G401 (cell line): Measurements from ENCODE around the gene PLA2G3. TPM values are rescaled to one million over a fixed set of nuclear protein-coding genes. Genes with fewer than 3 reads are reported as not detected.
"Not testable (repeated sequence)": the region's sequence is repeated elsewhere in the genome, so short reads cannot be mapped to it uniquely, and the experiment has no call there.

Experiments
- DNase-seq: peaks from one replicate; pipeline ENCODE4 v3.0.0-alpha.2; 2015; ENCODE audit warnings: low spot score
- in situ Hi-C: cut with HindIII; loops from 2 replicates; pipeline ENCODE4 v1.10.0; 2016; ENCODE audit warnings: low sequenced_read_pairs, mixed read lengths
- total RNA-seq: library from RNA; depleted of rRNA; stranded (reverse); fragments of >200 nt; shearing (Covaris generic); gene quantifications from 2 replicates; pipeline ENCODE4 v1.2.3, GENCODE V29; 2014

PLA2G3 gene
- total RNA-seq, 1 experiment from 2014 or later: 4.9 TPM

GRCh38 chr22:31126128-31126868, 14.0 kb downstream of the PLA2G3 start:
- DNase-seq: no peak
- in situ Hi-C loops: no loop called here

GRCh38 chr22:31125521-31126117, 14.7 kb downstream of the PLA2G3 start:
- in situ Hi-C loops: no loop called here

GRCh38 chr22:31124811-31125465, 15.4 kb downstream of the PLA2G3 start:
- DNase-seq: peak; percentile 29
- in situ Hi-C loops: no loop called here

More at GRCh38 chr22:31125521-31126117, 14.7 kb downstream of the PLA2G3 start:
- no peak for DNase-seq

- in situ Hi-C loops: no loop called here
- peak; percentile 29 for DNase-seq
Measured at GRCh38 chr22:31124290-31124689, 16.0 kb downstream of the PLA2G3 start.

- in situ Hi-C loops: no loop called here
Measured at GRCh38 chr22:31123292-31123602, 17.1 kb downstream of the PLA2G3 start.

GRCh38 chr22:31122532-31123291, 17.6 kb downstream of the PLA2G3 start, which contains the start of gene INPP5J:
TSS of gene INPP5J (plus strand) at chr22:31122966. CDS start at chr22:31123015, 49 bp downstream.
- in situ Hi-C loops: no loop called here
- DNase-seq: peak; percentile 93

More at GRCh38 chr22:31123292-31123602, 17.1 kb downstream of the PLA2G3 start:
- no peak for DNase-seq

- in situ Hi-C loops: no loop called here
- DNase-seq: no peak
Measured at GRCh38 chr22:31122196-31122531, 18.1 kb downstream of the PLA2G3 start.

GRCh38 chr22:31121403-31121802, 18.9 kb downstream of the PLA2G3 start:
- DNase-seq: no peak
- in situ Hi-C loops: no loop called here

GRCh38 chr22:31120642-31121041, 19.7 kb downstream of the PLA2G3 start:
- no peak for DNase-seq
- in situ Hi-C loops: no loop called here

- DNase-seq: no peak
- in situ Hi-C loops: no loop called here
Measured at GRCh38 chr22:31120230-31120629, 20.1 kb downstream of the PLA2G3 start.

- in situ Hi-C loops: loop anchor here (5.0 kb wide), 1 partner anchor 53 kb away; no protein-coding TSS in a partner anchor
Measured at GRCh38 chr22:31119026-31119717, 21.1 kb downstream of the PLA2G3 start.

GRCh38 chr22:31118046-31118820, 22.1 kb downstream of the PLA2G3 start:
- in situ Hi-C loops: loop anchor here (5.0 kb wide), 1 partner anchor 54 kb away; no protein-coding TSS in a partner anchor
- DNase-seq: no peak

More at GRCh38 chr22:31119026-31119717, 21.1 kb downstream of the PLA2G3 start:
- DNase-seq: no peak

GRCh38 chr22:31112547-31113091, 27.7 kb downstream of the PLA2G3 start:
- in situ Hi-C loops, DNase-seq: not testable (repeated sequence)

GRCh38 chr22:31107894-31108218, 32.5 kb downstream of the PLA2G3 start:
- in situ Hi-C loops: no loop called here
- DNase-seq: no peak

- in situ Hi-C loops: no loop called here
- peak; percentile 98 for DNase-seq
Measured at GRCh38 chr22:31107178-31107893, 33.0 kb downstream of the PLA2G3 start, which contains the start of gene SELENOM. TSS of gene SELENOM (minus strand) at chr22:31107568. CDS start at chr22:31107505, 63 bp downstream.

GRCh38 chr22:31106731-31107177, 33.6 kb downstream of the PLA2G3 start:
- in situ Hi-C loops: no loop called here

GRCh38 chr22:31106001-31106571, 34.2 kb downstream of the PLA2G3 start:
- in situ Hi-C loops: no loop called here
- peak; percentile 33 for DNase-seq

More at GRCh38 chr22:31106731-31107177, 33.6 kb downstream of the PLA2G3 start:
- DNase-seq: peak; percentile 38
